ENCODE data around the gene RET.
A peak's percentile ranks its signal among the peaks of the same experiment; 100 is the strongest.

Gene RET

GRCh38 chr10:43121444-43121843 lies 44.6 kb downstream of the RET start:
- DNase-seq (ENCODE audit: low read depth): no peak

GRCh38 chr10:43122096-43122495 lies 45.2 kb downstream of the RET start:
- DNase-seq (ENCODE audit: low read depth): no peak

- DNase-seq (ENCODE audit: low read depth): no peak
These were observed 46.0 kb downstream of the RET start for GRCh38 chr10:43122826-43123225.

GRCh38 chr10:43123361-43124093 lies 46.7 kb downstream of the RET start:
- DNase-seq (ENCODE audit: low read depth): no peak

GRCh38 chr10:43124094-43124521 lies 47.2 kb downstream of the RET start:
- no peak for DNase-seq (ENCODE audit: low read depth)

- no peak for DNase-seq (ENCODE audit: low read depth)
These were observed 47.9 kb downstream of the RET start for GRCh38 chr10:43124574-43125273.

DNA sequence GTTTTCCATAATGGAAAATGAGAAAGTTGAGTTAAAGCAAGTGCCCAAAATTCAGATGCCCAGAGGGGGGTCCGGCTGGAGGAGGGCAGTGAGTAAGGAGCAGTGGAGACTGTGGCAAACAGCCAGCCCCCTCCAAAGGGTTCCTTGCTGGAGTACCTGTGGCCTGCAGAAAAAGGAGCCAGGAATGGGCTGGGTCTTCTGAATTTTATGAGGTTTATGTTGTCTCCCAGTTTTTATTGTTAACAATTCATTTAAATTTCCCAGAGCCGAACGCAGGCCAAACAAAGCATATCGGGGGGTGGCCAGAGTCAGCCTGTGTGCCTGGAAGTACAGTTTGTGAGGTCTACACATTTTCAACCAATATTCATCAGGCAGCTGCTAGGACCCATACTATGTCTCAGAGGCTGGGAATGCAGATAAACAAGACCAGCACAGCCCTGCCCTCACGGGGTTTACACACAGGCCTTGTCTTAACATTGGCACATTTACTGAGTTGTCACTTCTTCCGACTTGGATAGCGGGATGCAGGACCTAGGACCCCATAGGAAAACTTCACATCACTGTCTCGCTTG lies 48.5 kb downstream of the RET start:
- no peak for DNase-seq (ENCODE audit: low read depth)

DNA sequence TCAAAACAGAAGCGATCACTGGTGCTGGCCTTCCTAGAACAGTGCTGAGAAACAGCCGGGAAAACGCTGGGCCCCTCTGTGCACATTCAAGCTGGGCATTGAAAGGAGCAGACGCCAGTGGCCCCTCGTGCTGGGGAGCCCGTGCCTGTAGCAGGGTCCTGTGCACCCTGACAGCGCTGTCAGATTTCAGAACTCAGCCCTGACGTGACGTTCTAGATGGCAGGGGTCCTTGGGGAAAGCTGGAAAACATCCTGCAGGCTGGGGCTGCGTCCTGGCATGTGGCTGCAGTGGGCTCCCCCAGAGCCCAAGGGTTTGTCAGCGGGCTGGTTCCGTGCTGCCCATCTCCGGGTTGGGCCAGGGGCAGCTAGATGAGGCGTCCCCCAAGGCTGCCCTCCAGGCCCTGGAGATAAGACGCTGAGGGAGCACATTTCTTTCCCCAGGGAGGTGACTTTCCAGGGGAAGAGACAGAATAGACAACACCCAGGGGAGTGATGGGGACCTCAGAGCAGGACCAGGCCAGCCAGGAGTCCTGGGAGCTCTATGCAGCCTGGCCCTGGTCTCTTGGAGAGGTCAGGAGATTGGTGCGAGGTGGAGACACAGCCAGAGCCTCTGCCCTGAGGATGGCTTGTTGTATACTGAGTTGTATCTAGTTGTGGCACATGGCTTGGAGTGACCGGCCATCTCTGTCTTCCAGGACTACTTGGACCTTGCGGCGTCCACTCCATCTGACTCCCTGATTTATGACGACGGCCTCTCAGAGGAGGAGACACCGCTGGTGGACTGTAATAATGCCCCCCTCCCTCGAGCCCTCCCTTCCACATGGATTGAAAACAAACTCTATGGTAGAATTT lies 49.2 kb downstream of the RET start:
- no peak for DNase-seq (ENCODE audit: low read depth)

GRCh38 chr10:43126759-43127424 lies 50.0 kb downstream of the RET start:
- no peak for DNase-seq (ENCODE audit: low read depth)

- no peak for DNase-seq (ENCODE audit: low read depth)
These were observed 50.6 kb downstream of the RET start for GRCh38 chr10:43127442-43127841.

DNA sequence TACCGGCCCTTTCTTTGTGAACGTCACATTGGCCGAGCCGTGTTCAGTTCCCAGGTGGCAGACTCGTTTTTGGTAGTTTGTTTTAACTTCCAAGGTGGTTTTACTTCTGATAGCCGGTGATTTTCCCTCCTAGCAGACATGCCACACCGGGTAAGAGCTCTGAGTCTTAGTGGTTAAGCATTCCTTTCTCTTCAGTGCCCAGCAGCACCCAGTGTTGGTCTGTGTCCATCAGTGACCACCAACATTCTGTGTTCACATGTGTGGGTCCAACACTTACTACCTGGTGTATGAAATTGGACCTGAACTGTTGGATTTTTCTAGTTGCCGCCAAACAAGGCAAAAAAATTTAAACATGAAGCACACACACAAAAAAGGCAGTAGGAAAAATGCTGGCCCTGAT lies 51.5 kb downstream of the RET start:
- DNase-seq (ENCODE audit: low read depth): no peak

DNA sequence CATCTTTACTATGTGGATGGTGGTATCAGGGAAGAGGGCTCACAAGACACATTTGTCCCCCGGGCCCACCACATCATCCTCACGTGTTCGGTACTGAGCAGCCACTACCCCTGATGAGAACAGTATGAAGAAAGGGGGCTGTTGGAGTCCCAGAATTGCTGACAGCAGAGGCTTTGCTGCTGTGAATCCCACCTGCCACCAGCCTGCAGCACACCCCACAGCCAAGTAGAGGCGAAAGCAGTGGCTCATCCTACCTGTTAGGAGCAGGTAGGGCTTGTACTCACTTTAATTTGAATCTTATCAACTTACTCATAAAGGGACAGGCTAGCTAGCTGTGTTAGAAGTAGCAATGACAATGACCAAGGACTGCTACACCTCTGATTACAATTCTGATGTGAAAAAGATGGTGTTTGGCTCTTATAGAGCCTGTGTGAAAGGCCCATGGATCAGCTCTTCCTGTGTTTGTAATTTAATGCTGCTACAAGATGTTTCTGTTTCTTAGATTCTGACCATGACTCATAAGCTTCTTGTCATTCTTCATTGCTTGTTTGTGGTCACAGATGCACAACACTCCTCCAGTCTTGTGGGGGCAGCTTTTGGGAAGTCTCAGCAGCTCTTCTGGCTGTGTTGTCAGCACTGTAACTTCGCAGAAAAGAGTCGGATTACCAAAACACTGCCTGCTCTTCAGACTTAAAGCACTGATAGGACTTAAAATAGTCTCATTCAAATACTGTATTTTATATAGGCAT lies 52.3 kb downstream of the RET start:
- DNase-seq (ENCODE audit: low read depth): peak; percentile 91

DNA sequence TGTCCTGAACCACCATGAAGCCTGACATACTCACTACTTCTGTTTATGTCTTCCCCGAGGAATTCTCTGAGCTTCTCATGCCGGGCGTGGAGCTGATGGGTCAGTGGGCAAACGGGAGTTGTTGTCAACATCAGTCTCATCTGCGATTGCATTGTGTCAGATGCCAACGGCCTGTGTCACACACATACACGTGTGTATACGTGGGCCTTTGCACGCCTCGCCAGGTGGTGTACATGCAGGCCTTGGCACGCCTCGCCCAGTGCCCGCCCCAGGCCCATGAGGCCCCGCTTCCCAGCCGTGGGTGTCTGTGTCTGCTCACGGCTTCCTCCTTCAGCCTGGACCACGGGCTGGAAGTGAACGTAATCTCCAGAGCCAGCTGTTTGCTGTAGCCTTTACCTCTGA lies 53.9 kb downstream of the RET start:
- no peak for DNase-seq (ENCODE audit: low read depth)

GRCh38 chr10:43131256-43131655 lies 54.4 kb downstream of the RET start:
- DNase-seq (ENCODE audit: low read depth): no peak

GRCh38 chr10:43131906-43132305 lies 55.0 kb downstream of the RET start:
- DNase-seq (ENCODE audit: low read depth): no peak

DNA sequence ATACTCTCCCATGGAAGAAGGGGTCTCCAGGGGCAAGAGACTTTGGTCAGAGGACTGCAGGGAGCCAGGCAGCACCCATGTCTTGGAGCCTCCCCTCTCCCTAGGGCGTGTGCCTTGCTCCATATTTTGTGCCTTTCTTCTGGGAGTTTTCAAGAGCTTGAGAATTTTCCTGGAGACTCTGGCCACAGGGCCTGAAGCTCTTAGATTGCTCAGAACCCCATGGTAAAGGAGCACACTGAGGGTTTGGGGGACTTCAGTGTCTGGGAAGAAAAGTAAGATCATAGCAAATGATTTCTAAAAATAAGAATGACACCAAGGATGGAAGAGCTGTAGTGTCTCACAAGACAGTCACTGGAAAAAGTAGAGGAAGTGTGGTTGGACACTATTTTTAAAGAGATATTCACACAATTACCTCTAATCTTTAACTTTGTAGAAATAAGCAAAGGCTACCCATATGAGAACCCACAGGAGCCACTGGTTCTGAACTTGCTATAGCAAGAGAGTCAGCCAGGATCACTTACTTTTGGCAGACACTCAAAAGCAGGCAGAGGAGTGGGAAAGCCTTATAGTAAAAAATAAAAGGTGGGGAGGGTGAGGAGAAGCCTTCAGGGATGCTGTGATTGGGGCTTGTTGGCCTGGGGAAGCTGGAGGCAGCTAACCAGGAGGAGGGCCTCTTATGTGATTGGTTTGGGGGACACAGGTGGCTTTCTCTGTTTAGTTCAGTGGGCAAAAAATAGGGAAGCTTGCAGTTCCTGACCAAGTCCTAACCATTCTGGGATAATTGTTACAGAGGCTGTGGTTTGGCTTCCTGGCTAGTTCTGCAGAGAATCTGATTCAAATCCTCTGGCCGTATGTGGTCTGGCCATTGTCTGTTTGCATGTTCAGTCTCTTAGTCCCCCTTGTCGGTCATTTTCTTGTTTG lies 56.3 kb downstream of the RET start:
- DNase-seq (ENCODE audit: low read depth): no peak

DNA sequence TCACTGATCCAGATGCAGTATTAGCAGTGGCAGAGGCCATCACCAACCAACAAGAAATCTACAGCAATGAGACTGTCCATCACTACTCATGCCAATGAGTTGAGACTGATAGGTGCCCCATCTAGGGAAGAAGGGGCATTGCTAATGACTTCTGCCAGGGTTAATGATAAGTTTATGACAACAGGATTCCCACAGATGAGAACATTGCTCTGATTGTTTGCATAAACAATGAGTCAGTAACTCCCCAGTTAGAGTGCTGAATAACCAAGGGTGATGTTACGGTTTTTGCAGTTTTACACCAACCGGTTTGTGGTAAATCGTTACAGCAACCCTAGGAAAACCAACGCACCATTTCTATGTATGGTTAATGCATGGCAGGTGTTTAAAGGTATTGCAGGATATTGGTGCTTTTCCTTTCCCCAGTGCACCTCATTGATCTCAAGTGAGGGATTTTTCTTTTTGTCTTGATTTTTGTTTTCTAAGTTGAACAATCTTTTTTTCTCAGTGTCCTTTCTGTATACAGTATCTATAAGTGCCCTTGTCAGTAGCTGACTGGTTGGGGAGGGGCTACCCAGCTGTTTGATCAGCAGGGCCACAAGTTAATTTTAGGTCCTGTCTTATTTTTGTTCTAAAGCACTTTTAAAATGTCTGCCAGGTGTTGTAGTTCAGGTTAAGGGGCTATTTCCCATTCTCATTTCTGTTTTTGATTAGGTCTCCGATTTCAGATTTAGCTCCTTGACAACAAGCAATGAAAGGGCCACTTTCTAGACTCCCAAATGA lies 57.4 kb downstream of the RET start:
- peak; percentile 31 for DNase-seq (ENCODE audit: low read depth)

DNA sequence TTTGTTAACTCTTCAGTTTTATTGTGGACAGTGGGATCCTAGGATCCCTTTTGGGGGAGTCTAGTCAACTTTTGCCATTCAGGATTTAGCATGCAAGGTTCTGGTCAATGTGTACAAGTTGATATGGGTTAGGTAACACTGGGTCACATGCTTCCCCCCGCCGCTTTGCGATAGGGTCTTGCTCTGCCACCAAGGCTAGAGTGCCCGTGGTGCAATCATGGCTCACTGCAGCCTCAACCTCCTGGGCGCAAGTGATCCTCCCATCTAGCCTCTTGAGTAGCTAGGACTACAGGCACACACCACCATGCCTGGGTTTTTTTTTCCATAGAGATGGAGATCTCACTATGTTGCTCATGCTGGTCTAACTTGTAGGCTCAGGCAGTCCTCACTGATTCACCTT lies 58.2 kb downstream of the RET start:
- DNase-seq (ENCODE audit: low read depth): no peak

DNA sequence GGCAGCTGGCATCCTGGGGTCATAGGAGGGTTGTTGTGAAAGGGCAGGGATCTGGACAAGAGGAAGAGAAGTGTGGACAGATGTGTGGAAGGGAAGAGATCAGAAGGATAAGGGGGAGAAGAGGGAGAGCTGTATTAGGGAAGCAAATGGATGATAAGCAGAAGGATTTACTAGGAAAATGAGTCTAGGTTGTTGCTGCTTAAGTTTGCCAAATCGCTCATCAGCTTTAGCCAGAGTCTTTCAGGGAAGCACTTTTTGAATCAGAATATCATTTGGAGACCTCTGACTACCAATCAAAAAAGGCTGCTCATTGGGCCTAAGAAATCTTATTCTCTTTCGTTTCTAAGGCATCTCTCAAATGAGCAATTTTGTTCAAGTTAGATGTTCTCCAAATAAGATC lies 58.8 kb downstream of the RET start:
- no peak for DNase-seq (ENCODE audit: low read depth)
